Large intestine (tissue), 3 donors: ENCODE results near the gene DUSP19. TPM values are rescaled to one million over a fixed set of nuclear protein-coding genes. Genes with fewer than 3 reads are reported as not detected.
A peak's percentile ranks its signal among the peaks of the same experiment; 100 is the strongest.

Source experiments
- DNase-seq, 2 donors: peaks; one replicate each; pipeline versions ENCODE4 v3.0.0 to v3.0.0-alpha.2; 2013
- H3K27ac ChIP-seq: one replicate; pipeline ENCODE4 v1.5.1; 2013; ENCODE audit warnings: low read length
- H3K27me3 ChIP-seq: 2 replicates; pipeline ENCODE4 v1.6.1; 2013; ENCODE audit warnings: low read length; ENCODE audit not compliant: control insufficient read depth, insufficient read depth
- H3K36me3 ChIP-seq: 2 replicates; pipeline ENCODE4 v1.6.1; 2013; ENCODE audit warnings: low read length; ENCODE audit not compliant: control insufficient read depth, insufficient read depth
- H3K4me1 ChIP-seq: one replicate; pipeline ENCODE4 v1.6.1; 2013; ENCODE audit warnings: low read length; ENCODE audit not compliant: control insufficient read depth, insufficient read depth
- H3K4me3 ChIP-seq: one replicate; pipeline ENCODE4 v1.5.1; 2013; ENCODE audit warnings: low read length
- H3K9me3 ChIP-seq: one replicate; pipeline ENCODE4 v1.6.1; 2013; ENCODE audit warnings: mild to moderate bottlenecking, low read depth, low read length, moderate library complexity; ENCODE audit not compliant: control insufficient read depth
- WGBS: methylation state at CpG from one replicate; pipeline ENCODE4 v1.1.5; 2013; ENCODE audit warnings: low lambda C conversion rate; ENCODE audit not compliant: insufficient coverage; 5-methylcytosine and 5-hydroxymethylcytosine counted together
- polyA plus RNA-seq: library from polyadenylated mRNA; unstranded; fragments of 120-200 nt; gene quantifications from one replicate; pipeline ENCODE4 v1.2.1, GENCODE V29; 2013

DUSP19 gene
- polyA plus RNA-seq, 1 donor = 3.2 TPM

GRCh38 chr2:183091318-183091953, 12.9 kb downstream of the DUSP19 start:
- H3K27ac ChIP-seq = no peak overlapping the region
- no peaks in the 10 kb centered on the region for H3K9me3 ChIP-seq
- H3K27me3 ChIP-seq = no peaks in the 10 kb centered on the region
- WGBS = 100% methylated on average over 2 of the region's 7 CpGs
- peaks cover 3% of the 10 kb centered on the region for H3K36me3 ChIP-seq
- H3K4me3 ChIP-seq = no peak overlapping the region
- no peaks in the 10 kb centered on the region for H3K4me1 ChIP-seq
- DNase-seq = no peak

DNA sequence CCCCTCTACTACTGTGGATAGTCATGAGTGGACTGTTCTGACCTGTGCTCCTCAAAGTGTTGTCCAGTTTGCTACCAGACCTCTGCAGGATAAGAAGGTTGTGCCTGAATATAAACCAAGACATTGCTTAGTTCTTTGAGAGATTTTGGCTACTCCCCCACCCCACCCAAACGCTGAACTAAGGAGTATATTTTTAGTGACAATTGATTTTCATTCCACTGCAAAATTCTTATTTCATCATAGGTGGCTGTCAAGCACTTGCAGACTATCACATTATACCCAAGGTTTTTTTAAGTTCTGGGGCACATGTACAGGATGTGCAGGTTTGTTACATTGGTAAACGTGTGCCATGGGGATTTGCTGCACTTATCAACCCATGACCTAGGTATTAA, 13.4 kb downstream of the DUSP19 start:
- Histone ChIP-seq H3K9me3 (no peaks in the 10 kb centered on the region), H3K4me3 (no peak overlapping the region), H3K27me3 (no peaks in the 10 kb centered on the region), H3K4me1 (no peaks in the 10 kb centered on the region), H3K27ac (no peak overlapping the region), H3K36me3 (peaks cover 3% of the 10 kb centered on the region)
- no peak for DNase-seq
- no CpG with 5 or more reads among the region's 2 CpGs for WGBS

DNA sequence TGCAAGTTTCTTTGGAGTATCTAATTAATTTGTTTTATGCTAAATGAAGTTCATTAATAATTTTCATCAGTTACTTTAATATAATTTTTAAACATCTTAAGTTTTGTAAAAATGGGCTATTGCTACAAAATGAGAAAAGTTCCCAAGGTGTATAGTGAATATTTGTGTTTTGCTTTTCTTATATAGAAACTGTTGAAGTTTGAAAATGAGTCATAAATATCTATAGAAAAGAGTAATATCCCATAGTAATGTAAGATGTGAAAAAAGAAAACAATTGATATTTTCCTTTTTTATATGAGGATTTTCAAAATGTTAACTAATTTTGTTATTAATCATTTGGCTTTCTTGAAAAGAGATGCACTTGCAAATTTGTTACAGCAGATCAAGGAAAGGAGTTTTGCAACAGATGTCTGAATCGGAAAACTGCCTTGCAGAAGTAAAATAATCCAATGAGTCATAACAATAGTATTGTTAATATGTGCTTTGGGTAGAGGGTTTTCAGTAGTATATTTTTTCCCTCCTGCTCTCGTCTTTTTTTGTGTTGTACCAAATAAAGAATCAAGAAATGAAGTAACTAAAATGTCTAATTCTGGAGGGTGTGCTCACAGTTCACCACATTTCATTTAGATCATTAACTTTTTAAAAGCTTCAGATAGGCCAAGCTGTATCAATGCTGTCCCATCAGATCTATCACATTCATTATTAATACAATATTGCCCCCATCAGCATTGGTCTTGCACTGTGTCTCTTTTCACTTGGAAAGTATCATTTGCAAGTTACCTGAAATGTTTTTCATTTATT, 15.5 kb downstream of the DUSP19 start:
- Histone ChIP-seq H3K4me3 (no peak overlapping the region), H3K9me3 (no peaks in the 10 kb centered on the region), H3K27ac (no peak overlapping the region), H3K27me3 (no peaks in the 10 kb centered on the region), H3K4me1 (no peaks in the 10 kb centered on the region), H3K36me3 (peaks cover 3% of the 10 kb centered on the region)
- WGBS = 76% methylated on average over 2 of the region's 2 CpGs
- DNase-seq = no peak

GRCh38 chr2:183105402-183106134, 27.0 kb downstream of the DUSP19 start:
- Histone ChIP-seq H3K4me3 (no peak overlapping the region), H3K36me3 (no peaks in the 10 kb centered on the region), H3K9me3 (no peaks in the 10 kb centered on the region), H3K27me3 (no peaks in the 10 kb centered on the region), H3K4me1 (no peaks in the 10 kb centered on the region), H3K27ac (no peak overlapping the region)
- DNase-seq = no peak
- 20% methylated on average over 1 of the region's 4 CpGs for WGBS

- Histone ChIP-seq H3K4me1 (no peaks in the 10 kb centered on the region), H3K4me3 (no peak overlapping the region), H3K27ac (no peak overlapping the region), H3K36me3 (no peaks in the 10 kb centered on the region), H3K27me3 (no peaks in the 10 kb centered on the region), H3K9me3 (no peaks in the 10 kb centered on the region)
- no peak for DNase-seq
- WGBS = 88% methylated on average over 1 of the region's 3 CpGs
These were observed 34.0 kb downstream of the DUSP19 start for GRCh38 chr2:183112577-183112976.

DNA sequence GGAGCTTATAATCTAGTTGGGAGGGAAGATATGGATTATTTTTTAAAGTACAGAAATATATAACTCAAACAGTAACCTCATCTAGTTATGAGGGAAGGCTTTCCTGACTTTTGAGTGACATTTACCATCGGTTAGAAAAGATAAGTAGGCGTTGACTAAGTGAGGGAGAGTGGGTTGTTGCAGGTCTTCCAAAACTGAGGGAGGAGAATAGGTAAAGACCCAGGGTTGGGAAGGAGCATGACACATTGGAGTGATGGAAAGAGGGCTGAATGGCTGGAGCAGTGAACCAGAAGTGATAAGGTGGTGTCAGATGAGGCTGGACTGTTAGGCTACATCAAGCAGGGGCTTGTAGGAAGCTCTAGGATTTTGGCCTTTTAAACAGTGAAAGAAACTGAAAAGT, 35.1 kb downstream of the DUSP19 start:
- Histone ChIP-seq H3K9me3 (no peaks in the 10 kb centered on the region), H3K36me3 (no peaks in the 10 kb centered on the region), H3K27me3 (no peaks in the 10 kb centered on the region), H3K4me1 (no peaks in the 10 kb centered on the region), H3K4me3 (no peak overlapping the region), H3K27ac (no peak overlapping the region)
- WGBS = 20% methylated on average over 1 of the region's 2 CpGs
- no peak for DNase-seq

DNA sequence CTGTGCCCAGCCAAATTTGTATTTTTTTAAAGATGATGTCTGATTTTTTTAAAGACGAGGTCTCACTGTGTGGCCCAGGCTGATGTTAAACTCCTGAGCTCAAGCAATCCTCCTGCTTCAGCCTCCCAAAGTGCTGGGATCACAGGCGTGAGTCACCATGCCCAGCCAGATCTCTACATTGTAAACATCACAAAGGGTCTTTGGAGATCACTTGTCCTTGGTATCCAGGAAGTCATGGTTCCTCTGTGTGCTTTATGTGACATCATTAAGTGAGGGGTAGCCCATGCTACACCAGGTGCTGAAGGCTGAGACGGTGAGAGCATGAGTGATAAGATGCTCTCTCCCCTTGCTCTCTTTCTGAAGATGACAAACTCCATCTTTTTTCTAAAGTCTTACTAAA, 38.7 kb downstream of the DUSP19 start:
- Histone ChIP-seq H3K36me3 (no peaks in the 10 kb centered on the region), H3K4me3 (no peak overlapping the region), H3K9me3 (no peaks in the 10 kb centered on the region), H3K4me1 (no peaks in the 10 kb centered on the region), H3K27ac (no peak overlapping the region), H3K27me3 (no peaks in the 10 kb centered on the region)
- WGBS = no CpG with 5 or more reads among the region's 3 CpGs
- no peak for DNase-seq

DNA sequence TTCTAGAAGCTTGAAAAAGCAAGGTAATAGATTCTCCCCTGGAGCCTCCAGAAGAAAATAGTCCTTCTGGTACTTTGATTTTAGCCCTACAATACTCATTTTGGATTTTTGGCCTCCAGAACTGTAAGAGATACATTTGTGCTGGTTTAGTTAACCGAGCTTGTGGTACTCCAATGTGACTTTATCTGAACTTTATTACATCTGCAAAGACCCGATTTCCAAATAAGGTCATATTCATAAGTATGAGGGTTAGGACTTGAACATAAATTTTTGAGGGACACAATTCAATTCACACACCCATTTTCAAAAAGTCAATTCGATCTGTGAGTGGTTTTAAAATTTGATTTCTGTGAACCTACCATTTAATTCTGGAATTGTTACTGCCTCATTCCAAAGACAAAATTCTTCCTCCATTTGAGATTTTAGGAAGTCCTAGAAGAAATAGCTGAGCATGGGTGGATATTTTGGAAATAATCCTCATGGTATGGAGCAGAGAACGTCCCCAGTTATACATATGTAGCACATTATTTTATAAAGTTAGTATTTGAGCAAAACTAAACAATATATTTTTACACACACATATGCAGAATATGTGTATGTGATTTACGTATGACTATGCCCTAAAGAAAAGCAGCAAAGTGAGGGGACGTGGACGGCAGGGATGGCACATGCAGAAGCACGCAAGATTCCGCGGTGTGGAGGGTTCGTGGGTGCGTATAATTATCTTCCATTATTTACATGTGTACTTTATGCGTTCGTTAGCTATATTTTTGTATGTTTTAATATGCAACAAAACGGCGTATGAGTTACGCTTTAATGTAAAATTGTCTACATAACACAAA, 44.8 kb downstream of the DUSP19 start:
- Histone ChIP-seq H3K27ac (peak overlapping the region; percentile 79), H3K9me3 (no peaks in the 10 kb centered on the region), H3K4me1 (peaks cover 10% of the 10 kb centered on the region), H3K36me3 (no peaks in the 10 kb centered on the region), H3K4me3 (peak overlapping the region; percentile 58), H3K27me3 (no peaks in the 10 kb centered on the region)
- 42% methylated on average over 6 of the region's 17 CpGs for WGBS
- DNase-seq = no peak

- Histone ChIP-seq H3K4me3 (peak overlapping the region; percentile 58), H3K27ac (peak overlapping the region; percentile 79), H3K27me3 (no peaks in the 10 kb centered on the region), H3K36me3 (no peaks in the 10 kb centered on the region), H3K4me1 (peaks cover 10% of the 10 kb centered on the region), H3K9me3 (no peaks in the 10 kb centered on the region)
- 17% methylated on average over 1 of the region's 7 CpGs for WGBS
- no peak for DNase-seq
These were observed 45.3 kb downstream of the DUSP19 start for GRCh38 chr2:183123959-183124221.
